Colonic mucosa (tissue), 4 donors: ENCODE data around the gene KEL. TPM values are rescaled to one million over a fixed set of nuclear protein-coding genes. Genes with fewer than 3 reads are reported as not detected.

Experiments
- DNase-seq: peaks from one replicate; pipeline ENCODE4 v3.0.0-alpha.2; 2020
- H3K27ac ChIP-seq: fragments of 200-600 bp; one replicate; pipeline ENCODE4 v1.8.0; 2021
- H3K27me3 ChIP-seq: fragments of 200-600 bp; one replicate; pipeline ENCODE4 v1.8.0; 2021
- H3K36me3 ChIP-seq: fragments of 200-600 bp; one replicate; pipeline ENCODE4 v1.8.0; 2021
- H3K4me1 ChIP-seq: fragments of 200-600 bp; one replicate; pipeline ENCODE4 v1.8.0; 2021; ENCODE audit warnings: mild to moderate bottlenecking
- H3K4me3 ChIP-seq: fragments of 200-600 bp; one replicate; pipeline ENCODE4 v1.8.0; 2021
- H3K9ac ChIP-seq, 2 donors: one replicate each; pipeline ENCODE4 v1.7.0; 2013; ENCODE audit warnings: control low read depth in 2 of 2, low read depth in 2 of 2, low read length in 2 of 2
- H3K9me3 ChIP-seq: fragments of 200-600 bp; one replicate; pipeline ENCODE4 v1.8.0; 2021
- CTCF ChIP-seq: fragments of 200-600 bp; IDR thresholded peaks from one replicate; pipeline ENCODE4 v1.8.0; 2022; ENCODE audit warnings: antibody characterized with exemption, mild to moderate bottlenecking
- intact Hi-C: fragments of 100-400 bp; cut with DNase I; formaldehyde crosslinking; loops from one replicate; pipeline ENCODE4 v1.14.1; 2022
- total RNA-seq, 2 donors: library from RNA; stranded (reverse); fragmentation: NEBNext Ultra II Directional in 1 of 2; extraction: Animal tissue kit (Norgen Biotek cat#: 25700) in 1 of 2; gene quantifications; one replicate each; pipeline ENCODE4 v1.2.1, GENCODE V29; 2021
- donor health status: healthy.
- donor health status: DM: no; HTN: no; CAD: no.
- donor health status: DM: no; HTN: no; CAD: no.

Gene KEL
- total RNA-seq, 2 donors from 2014 or later = 0.77 TPM; not detected in 1

- Histone ChIP-seq H3K4me1 (no peaks in the 10 kb centered on the region), H3K36me3 (no peaks in the 10 kb centered on the region), H3K27ac (no peak overlapping the region), H3K9ac (no peak overlapping the region), H3K4me3 (no peak overlapping the region), H3K9me3 (no peaks in the 10 kb centered on the region), H3K27me3 (no peaks in the 10 kb centered on the region)
- no peak for DNase-seq
- no peak for TF ChIP-seq CTCF
- intact Hi-C loops = no loop called here
Measured at GRCh38 chr7:142899661-142900060, 62.5 kb downstream of the KEL start.

GRCh38 chr7:142898377-142899170 lies 63.6 kb downstream of the KEL start:
- no peak for DNase-seq
- H3K4me1 ChIP-seq = no peaks in the 10 kb centered on the region
- no peak overlapping the region for H3K27ac ChIP-seq
- H3K9me3 ChIP-seq = no peaks in the 10 kb centered on the region
- H3K27me3 ChIP-seq = no peaks in the 10 kb centered on the region
- H3K4me3 ChIP-seq = no peak overlapping the region
- intact Hi-C loops = no loop called here
- no peak overlapping the region for H3K9ac ChIP-seq
- no peak for TF ChIP-seq CTCF
- H3K36me3 ChIP-seq = no peaks in the 10 kb centered on the region

DNA sequence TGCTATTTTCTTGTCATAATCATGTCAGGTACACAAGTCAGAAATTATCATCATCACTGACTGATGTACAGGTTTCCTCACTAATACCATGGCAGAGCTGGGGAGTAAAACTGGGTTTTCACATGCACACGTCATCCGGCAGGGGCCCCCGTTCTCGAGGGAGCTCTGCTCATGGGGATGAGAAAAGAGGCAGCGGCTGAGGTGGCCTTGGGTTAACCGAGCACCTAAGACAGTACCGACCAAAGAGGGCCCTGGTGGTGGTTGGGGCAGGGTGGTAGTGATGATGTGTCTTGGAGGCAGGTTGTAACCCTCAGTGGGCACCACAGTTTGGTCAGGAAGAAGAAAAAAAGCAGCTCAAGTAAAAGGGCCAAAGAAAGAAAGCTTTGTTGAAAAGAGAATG lies 64.5 kb downstream of the KEL start:
- Histone ChIP-seq H3K9me3 (no peaks in the 10 kb centered on the region), H3K4me3 (no peak overlapping the region), H3K36me3 (no peaks in the 10 kb centered on the region), H3K27ac (no peak overlapping the region), H3K9ac (no peak overlapping the region), H3K4me1 (no peaks in the 10 kb centered on the region), H3K27me3 (no peaks in the 10 kb centered on the region)
- intact Hi-C loops = no loop called here
- TF ChIP-seq CTCF = no peak
- no peak for DNase-seq

DNA sequence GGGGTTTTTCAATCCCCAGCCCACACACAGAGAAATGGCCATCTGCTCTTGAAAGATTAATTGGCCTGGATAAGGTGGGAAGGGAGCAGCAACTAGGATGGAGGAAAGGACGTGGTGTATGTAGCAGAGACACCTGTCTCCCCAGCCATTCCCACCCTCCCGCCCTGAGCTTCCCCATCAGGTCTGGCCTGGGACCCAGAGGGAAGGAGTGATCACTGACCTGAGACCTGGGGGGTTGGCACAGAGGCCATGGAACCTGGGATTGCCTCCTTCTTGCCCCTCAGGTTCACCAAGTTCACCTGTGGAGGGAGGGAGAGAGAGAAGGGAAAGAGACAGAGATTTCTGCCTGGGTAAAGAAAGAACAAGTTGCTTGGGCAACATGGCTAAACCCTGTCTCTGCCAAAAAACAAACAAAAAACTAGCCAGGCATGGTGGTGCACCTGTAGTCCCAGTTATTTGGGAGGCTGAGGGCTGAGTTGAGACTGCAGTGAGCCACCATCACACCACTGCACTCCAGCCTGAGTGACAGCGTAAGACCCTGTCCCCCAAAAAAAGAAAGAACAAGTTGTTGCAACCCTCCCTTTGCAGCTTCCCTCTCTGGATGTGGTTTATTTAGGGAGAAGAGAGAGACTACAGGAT lies 65.3 kb downstream of the KEL start:
- no peak for DNase-seq
- no peak overlapping the region for H3K4me3 ChIP-seq
- TF ChIP-seq CTCF = no peak
- H3K27ac ChIP-seq = no peak overlapping the region
- intact Hi-C loops = no loop called here
- no peaks in the 10 kb centered on the region for H3K9me3 ChIP-seq
- no peaks in the 10 kb centered on the region for H3K27me3 ChIP-seq
- no peak overlapping the region for H3K9ac ChIP-seq
- no peaks in the 10 kb centered on the region for H3K36me3 ChIP-seq
- H3K4me1 ChIP-seq = no peaks in the 10 kb centered on the region

DNA sequence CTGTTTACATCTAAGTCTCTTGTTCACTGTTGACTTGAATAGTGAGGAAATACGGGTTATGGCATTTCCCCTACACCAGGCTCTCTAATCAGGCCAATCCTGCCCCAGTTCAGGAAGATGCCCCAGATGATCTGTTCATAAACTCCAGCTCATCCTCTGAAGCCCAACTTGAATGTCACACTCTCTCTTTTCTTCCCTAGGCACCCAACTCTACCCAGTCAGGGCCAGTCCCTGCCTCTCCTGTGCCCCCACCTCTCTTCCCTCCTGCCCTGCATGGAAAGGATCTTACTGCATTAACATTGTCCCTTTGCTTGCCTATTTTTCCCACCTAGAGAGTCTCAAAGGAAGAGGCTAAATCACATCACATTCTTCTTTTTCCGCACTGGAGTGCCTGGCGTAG lies 66.0 kb downstream of the KEL start:
- no peaks in the 10 kb centered on the region for H3K36me3 ChIP-seq
- H3K4me1 ChIP-seq = no peaks in the 10 kb centered on the region
- no peaks in the 10 kb centered on the region for H3K27me3 ChIP-seq
- H3K4me3 ChIP-seq = no peak overlapping the region
- H3K9me3 ChIP-seq = no peaks in the 10 kb centered on the region
- intact Hi-C loops = no loop called here
- no peak overlapping the region for H3K27ac ChIP-seq
- H3K9ac ChIP-seq = no peak overlapping the region
- DNase-seq = no peak
- no peak for TF ChIP-seq CTCF
